ENCODE results near the gene CCDC93. TPM values are rescaled to one million over a fixed set of nuclear protein-coding genes. Genes with fewer than 3 reads are reported as not detected.

The CCDC93 gene
- total RNA-seq, 2 experiments from 2014 or later: 62.2 to 64.5 TPM

GRCh38 chr2:118054213-118055008 is 40.5 kb upstream of the CCDC93 start:
- no peaks in the 10 kb centered on the region for H3K4me1 ChIP-seq (ENCODE audit: insufficient read depth, low read length)
- ChIA-PET CTCF (no interaction called here), POLR2A (no interaction called here)
- Mint-ChIP-seq H3K9me3 (no peaks in the 10 kb centered on the region), H3K27me3 (peaks cover 61% of the 10 kb centered on the region), H3K27ac (no peak overlapping the region), H3K4me3 (no peak overlapping the region), H3K36me3 (ENCODE audit: low read depth) (no peaks in the 10 kb centered on the region), H3K4me1 (ENCODE audit: low read depth) (no peaks in the 10 kb centered on the region)
- ATAC-seq (ENCODE audit: poor library complexity) (no peak), DNase-seq (no peak)
- intact Hi-C loops (cut with DNase I, micrococcal nuclease): no loop called here
- no peak for TF ChIP-seq CTCF (IDR thresholded peaks at IDR 0.05)
- H3K4me3 ChIP-seq (ENCODE audit: low read length): no peak overlapping the region
- H3K9me3 ChIP-seq (ENCODE audit: control insufficient read depth in 1 of 2, insufficient read depth in 1 of 2, low read length in 2 of 2): no peaks in the 10 kb centered on the region
- H3K36me3 ChIP-seq (ENCODE audit: insufficient read depth, low read length): no peaks in the 10 kb centered on the region
- H3K27me3 ChIP-seq (ENCODE audit: control insufficient read depth in 1 of 2, insufficient read depth in 2 of 2, low read length in 2 of 2): peaks cover 6 to 14% of the 10 kb centered on the region in 2 experiments
- no peak overlapping the region for H3K27ac ChIP-seq (ENCODE audit: low read depth in 1 of 2, low read length in 2 of 2)

- no peaks in the 10 kb centered on the region for H3K36me3 Mint-ChIP-seq (ENCODE audit: low read depth)
- H3K4me3 Mint-ChIP-seq: no peak overlapping the region
- ChIA-PET CTCF (no interaction called here), POLR2A (no interaction called here)
- Histone ChIP-seq H3K4me3 (ENCODE audit: low read length) (no peak overlapping the region), H3K4me1 (ENCODE audit: insufficient read depth, low read length) (no peaks in the 10 kb centered on the region), H3K27ac (ENCODE audit: low read depth in 1 of 2, low read length in 2 of 2) (no peak overlapping the region), H3K9me3 (ENCODE audit: control insufficient read depth in 1 of 2, insufficient read depth in 1 of 2, low read length in 2 of 2) (no peaks in the 10 kb centered on the region), H3K36me3 (ENCODE audit: insufficient read depth, low read length) (no peaks in the 10 kb centered on the region), H3K27me3 (ENCODE audit: control insufficient read depth in 1 of 2, insufficient read depth in 2 of 2, low read length in 2 of 2) (peaks cover 9 to 21% of the 10 kb centered on the region in 2 experiments)
- H3K4me1 Mint-ChIP-seq (ENCODE audit: low read depth): no peaks in the 10 kb centered on the region
- intact Hi-C loops (cut with DNase I, micrococcal nuclease): no loop called here
- DNase-seq: no peak
- H3K9me3 Mint-ChIP-seq: no peaks in the 10 kb centered on the region
- H3K27me3 Mint-ChIP-seq: peaks cover 68% of the 10 kb centered on the region
- H3K27ac Mint-ChIP-seq: no peak overlapping the region
- no peak for ATAC-seq (ENCODE audit: poor library complexity)
- no peak for TF ChIP-seq CTCF (IDR thresholded peaks at IDR 0.05)
These were observed 39.8 kb upstream of the CCDC93 start for GRCh38 chr2:118053681-118054080.

GRCh38 chr2:118052474-118052873 is 38.6 kb upstream of the CCDC93 start:
- intact Hi-C loops (cut with DNase I, micrococcal nuclease): no loop called here
- Histone ChIP-seq H3K27ac (ENCODE audit: low read depth in 1 of 2, low read length in 2 of 2) (no peak overlapping the region), H3K4me1 (ENCODE audit: insufficient read depth, low read length) (no peaks in the 10 kb centered on the region), H3K27me3 (ENCODE audit: control insufficient read depth in 1 of 2, insufficient read depth in 2 of 2, low read length in 2 of 2) (peaks cover 13 to 33% of the 10 kb centered on the region in 2 experiments), H3K9me3 (ENCODE audit: control insufficient read depth in 1 of 2, insufficient read depth in 1 of 2, low read length in 2 of 2) (no peaks in the 10 kb centered on the region), H3K4me3 (ENCODE audit: low read length) (no peak overlapping the region), H3K36me3 (ENCODE audit: insufficient read depth, low read length) (no peaks in the 10 kb centered on the region)
- peaks cover 75% of the 10 kb centered on the region for H3K27me3 Mint-ChIP-seq
- H3K4me1 Mint-ChIP-seq (ENCODE audit: low read depth): no peaks in the 10 kb centered on the region
- TF ChIP-seq CTCF (IDR thresholded peaks at IDR 0.05): no peak
- H3K36me3 Mint-ChIP-seq (ENCODE audit: low read depth): no peaks in the 10 kb centered on the region
- no peak for DNase-seq
- POLR2A ChIA-PET: no interaction called here
- ATAC-seq (ENCODE audit: poor library complexity): no peak
- no peak overlapping the region for H3K4me3 Mint-ChIP-seq
- H3K9me3 Mint-ChIP-seq: no peaks in the 10 kb centered on the region
- no peak overlapping the region for H3K27ac Mint-ChIP-seq
- CTCF ChIA-PET: interaction anchor here (1.4 kb wide), 1 partner anchor 20 kb away, joined by 4 read pairs; no protein-coding TSS in a partner anchor

Measured in CD4-positive, alpha-beta T cell (primary cell).